Neural crest cell (in vitro differentiated cells): Measurements from ENCODE around the gene TMEM25. TPM values are rescaled to one million over a fixed set of nuclear protein-coding genes. Genes with fewer than 3 reads are reported as not detected.
"Not testable (repeated sequence)": the region's sequence is repeated elsewhere in the genome, so short reads cannot be mapped to it uniquely, and the experiment has no call there.

Source experiments
- DNase-seq: peaks from one replicate; pipeline ENCODE4 v3.0.0; 2021; ENCODE audit warnings: low read depth, mixed read lengths, low spot score
- H3K27ac Mint-ChIP-seq: one replicate; pipeline ENCODE4 v1.8.0; 2021; ENCODE audit warnings: mild to moderate bottlenecking, mixed read lengths; ENCODE audit not compliant: unreplicated experiment
- H3K27me3 Mint-ChIP-seq: 2 replicates; pipeline ENCODE4 v1.8.0; 2021; ENCODE audit warnings: low read depth, mild to moderate bottlenecking, mixed read lengths
- H3K36me3 Mint-ChIP-seq: 2 replicates; pipeline ENCODE4 v1.8.0; 2021; ENCODE audit warnings: low read depth, mild to moderate bottlenecking, mixed read lengths
- H3K4me1 Mint-ChIP-seq: 2 replicates; pipeline ENCODE4 v1.8.0; 2021; ENCODE audit warnings: mixed read lengths
- H3K4me3 Mint-ChIP-seq: one replicate; pipeline ENCODE4 v1.8.0; 2021; ENCODE audit warnings: mild to moderate bottlenecking, mixed read lengths
- H3K9me3 Mint-ChIP-seq: 2 replicates; pipeline ENCODE4 v1.8.0; 2021; ENCODE audit warnings: mixed read lengths
- CTCF ChIP-seq: fragments of 200-600 bp; sonication (generic); conservative IDR thresholded peaks from 2 replicates; pipeline ENCODE4 v1.5.0; 2021; ENCODE audit warnings: antibody characterized with exemption, mild to moderate bottlenecking
- total RNA-seq: library from RNA; stranded (reverse); gene quantifications from 2 replicates; pipeline ENCODE4 v1.2.1, GENCODE V29; 2021

Gene TMEM25
- total RNA-seq, 1 donor from 2014 or later, result 28.6 TPM

GRCh38 chr11:118565051-118565450 is 34.1 kb downstream of the TMEM25 start:
- DNase-seq, result no peak
- H3K4me3 Mint-ChIP-seq, result peak overlapping the region; percentile 81
- no peak overlapping the region for H3K27ac Mint-ChIP-seq
- no peak for TF ChIP-seq CTCF
- H3K27me3 Mint-ChIP-seq, result no peaks in the 10 kb centered on the region
- peaks cover 14% of the 10 kb centered on the region for H3K4me1 Mint-ChIP-seq
- H3K36me3 Mint-ChIP-seq, result no peaks in the 10 kb centered on the region
- no peaks in the 10 kb centered on the region for H3K9me3 Mint-ChIP-seq

GRCh38 chr11:118569670-118570069 is 38.7 kb downstream of the TMEM25 start:
- no peak for TF ChIP-seq CTCF
- Mint-ChIP-seq H3K36me3 (no peaks in the 10 kb centered on the region), H3K27me3 (no peaks in the 10 kb centered on the region), H3K4me1 (peaks cover 40% of the 10 kb centered on the region), H3K9me3 (no peaks in the 10 kb centered on the region), H3K4me3 (peak overlapping the region; percentile 61), H3K27ac (no peak overlapping the region)
- no peak for DNase-seq

DNA sequence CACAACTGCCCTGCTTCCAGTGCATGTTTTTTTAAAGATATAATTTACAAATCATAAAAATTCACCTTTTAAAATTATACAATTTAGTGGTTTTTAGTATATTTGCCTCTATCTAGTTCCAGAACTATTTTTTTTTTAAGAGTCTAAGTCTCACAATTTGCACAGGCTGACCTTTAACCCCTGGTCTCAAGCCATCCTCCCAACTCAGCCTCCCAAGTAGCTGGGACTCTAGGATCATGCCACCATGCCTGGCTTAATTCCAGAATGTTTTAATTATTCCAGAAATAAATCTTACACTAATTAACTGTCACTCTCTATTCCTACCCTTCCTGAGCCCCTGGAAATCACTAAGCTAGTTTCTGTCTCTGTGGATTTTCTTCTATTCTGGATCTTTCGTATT is 39.8 kb downstream of the TMEM25 start:
- TF ChIP-seq CTCF, result no peak
- Mint-ChIP-seq H3K27me3 (no peaks in the 10 kb centered on the region), H3K36me3 (no peaks in the 10 kb centered on the region)

GRCh38 chr11:118571701-118572060 is 40.7 kb downstream of the TMEM25 start:
- Mint-ChIP-seq H3K4me1 (peaks cover 42% of the 10 kb centered on the region), H3K4me3 (peak overlapping the region; percentile 92), H3K27ac (peak overlapping the region; percentile 5)
- not testable (repeated sequence) for H3K36me3 Mint-ChIP-seq, H3K9me3 Mint-ChIP-seq, DNase-seq, H3K27me3 Mint-ChIP-seq

More for the DNA sequence above, 39.8 kb downstream of the TMEM25 start:
- H3K4me3 Mint-ChIP-seq, result no peak overlapping the region
- H3K27ac Mint-ChIP-seq, result no peak overlapping the region
- no peak for DNase-seq
- peaks cover 42% of the 10 kb centered on the region for H3K4me1 Mint-ChIP-seq
- H3K9me3 Mint-ChIP-seq, result no peaks in the 10 kb centered on the region

GRCh38 chr11:118572061-118572980 is 41.3 kb downstream of the TMEM25 start, which contains the start of gene ARCN1:
Gene ARCN1 (plus strand): TSS chr11:118572409. CDS start chr11:118572548, 139 bp downstream.
- no peaks in the 10 kb centered on the region for H3K27me3 Mint-ChIP-seq
- peak within 1 kb of the TSS; percentile 74 for H3K27ac Mint-ChIP-seq
- TF ChIP-seq CTCF, result no peak
- H3K4me1 Mint-ChIP-seq, result peaks cover 42% of the 10 kb centered on the region
- peak; percentile 57 for DNase-seq
- no peaks in the 10 kb centered on the region for H3K36me3 Mint-ChIP-seq
- H3K4me3 Mint-ChIP-seq, result peak within 1 kb of the TSS; percentile 92
- H3K9me3 Mint-ChIP-seq, result no peaks in the 10 kb centered on the region

GRCh38 chr11:118572981-118573550 is 42.1 kb downstream of the TMEM25 start:
- H3K4me3 Mint-ChIP-seq, result peak overlapping the region; percentile 92
- DNase-seq, result no peak
- H3K27me3 Mint-ChIP-seq, result no peaks in the 10 kb centered on the region
- no peaks in the 10 kb centered on the region for H3K9me3 Mint-ChIP-seq
- peaks cover 42% of the 10 kb centered on the region for H3K4me1 Mint-ChIP-seq
- H3K27ac Mint-ChIP-seq, result peak overlapping the region; percentile 74
- no peaks in the 10 kb centered on the region for H3K36me3 Mint-ChIP-seq
- no peak for TF ChIP-seq CTCF
